Cardiac muscle cell (in vitro differentiated cells and primary cell): ENCODE measurements around the gene WRNIP1. TPM values are rescaled to one million over a fixed set of nuclear protein-coding genes. Genes with fewer than 3 reads are reported as not detected.

Experiments
- DNase-seq, 2 donors: peaks; one replicate each; pipeline versions ENCODE4 v3.0.0 to v3.0.0-alpha.2; 2010 to 2017; ENCODE audit warnings: low read depth in 1 of 2, low spot score in 1 of 2
- H3K27ac ChIP-seq: fragments of 200-600 bp; sonication (generic); 2 replicates; pipeline ENCODE4 v1.5.1; 2016
- H3K27me3 ChIP-seq: fragments of 200-600 bp; sonication (generic); 2 replicates; pipeline ENCODE4 v1.6.0; 2016; ENCODE audit warnings: control low read depth
- H3K36me3 ChIP-seq: fragments of 200-600 bp; sonication (generic); 2 replicates; pipeline ENCODE4 v1.5.1; 2016; ENCODE audit warnings: control low read depth
- H3K4me1 ChIP-seq: fragments of 200-600 bp; sonication (generic); 2 replicates; pipeline ENCODE4 v1.8.1; 2017; ENCODE audit warnings: low read depth, mild to moderate bottlenecking, mixed run types
- H3K4me3 ChIP-seq: fragments of 200-600 bp; sonication (generic); 2 replicates; pipeline ENCODE4 v1.5.1; 2016; ENCODE audit warnings: mild to moderate bottlenecking
- H3K9me3 ChIP-seq: fragments of 200-600 bp; sonication (generic); 2 replicates; pipeline ENCODE4 v1.5.1; 2017; ENCODE audit warnings: low read depth, mild to moderate bottlenecking, control low read depth
- polyA plus RNA-seq: library from polyadenylated mRNA; unstranded; fragments of >200 nt; fragmentation: Nextera tagmentation; extraction: Ambion mirVana; gene quantifications from 2 replicates; pipeline ENCODE4 v1.2.1, GENCODE V29; 2016
- total RNA-seq: library from RNA; depleted of rRNA; stranded (reverse); fragments of >200 nt; gene quantifications from 2 replicates; pipeline ENCODE4 v1.2.3, GENCODE V29; 2016
- TF ChIP-seq, protein P1 (sequence below): IDR thresholded peaks from 2 replicates; pipeline ENCODE4 v1.5.1; 2012; ENCODE audit warnings: low read depth, mild to moderate bottlenecking, low read length

The WRNIP1 gene
- total and polyA plus RNA-seq, 2 experiments from 2014 or later: 59.2 to 89.9 TPM

DNA sequence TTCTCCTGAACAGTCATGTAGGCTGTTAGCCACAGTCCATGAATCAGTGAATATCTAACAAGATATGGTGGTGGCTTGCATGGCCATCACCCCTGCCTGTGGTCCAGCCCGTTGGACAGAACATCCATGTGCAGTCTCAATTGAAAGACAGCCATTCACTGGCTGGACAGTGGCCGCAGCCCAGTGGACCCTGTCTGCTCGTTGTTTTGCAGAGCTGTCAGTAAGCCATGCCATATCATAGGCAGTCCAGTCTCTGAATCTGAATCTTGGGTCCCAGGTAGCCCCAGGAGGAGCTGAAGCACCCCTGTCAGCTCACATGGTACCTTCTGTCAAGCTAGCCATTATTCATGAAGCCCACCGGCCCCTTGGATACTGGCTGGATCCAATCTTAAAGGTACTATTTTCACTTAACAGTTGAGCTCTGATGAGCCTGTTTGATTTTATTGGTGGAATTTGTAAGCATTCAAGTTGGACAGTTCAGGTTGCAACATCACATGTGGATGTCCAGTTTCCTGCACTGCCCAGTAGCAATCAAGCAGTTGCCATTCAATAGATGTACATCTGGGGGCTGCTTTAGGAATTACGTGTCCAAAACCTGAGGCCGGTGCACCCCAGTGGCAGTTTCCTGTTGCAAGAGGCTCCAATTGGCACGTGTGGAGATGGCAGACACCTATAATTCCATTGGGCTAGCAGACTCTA is 38.7 kb downstream of the WRNIP1 start:
- H3K36me3 ChIP-seq: no peaks in the 10 kb centered on the region
- no peak overlapping the region for H3K27ac ChIP-seq
- TF ChIP-seq, protein P1, sequence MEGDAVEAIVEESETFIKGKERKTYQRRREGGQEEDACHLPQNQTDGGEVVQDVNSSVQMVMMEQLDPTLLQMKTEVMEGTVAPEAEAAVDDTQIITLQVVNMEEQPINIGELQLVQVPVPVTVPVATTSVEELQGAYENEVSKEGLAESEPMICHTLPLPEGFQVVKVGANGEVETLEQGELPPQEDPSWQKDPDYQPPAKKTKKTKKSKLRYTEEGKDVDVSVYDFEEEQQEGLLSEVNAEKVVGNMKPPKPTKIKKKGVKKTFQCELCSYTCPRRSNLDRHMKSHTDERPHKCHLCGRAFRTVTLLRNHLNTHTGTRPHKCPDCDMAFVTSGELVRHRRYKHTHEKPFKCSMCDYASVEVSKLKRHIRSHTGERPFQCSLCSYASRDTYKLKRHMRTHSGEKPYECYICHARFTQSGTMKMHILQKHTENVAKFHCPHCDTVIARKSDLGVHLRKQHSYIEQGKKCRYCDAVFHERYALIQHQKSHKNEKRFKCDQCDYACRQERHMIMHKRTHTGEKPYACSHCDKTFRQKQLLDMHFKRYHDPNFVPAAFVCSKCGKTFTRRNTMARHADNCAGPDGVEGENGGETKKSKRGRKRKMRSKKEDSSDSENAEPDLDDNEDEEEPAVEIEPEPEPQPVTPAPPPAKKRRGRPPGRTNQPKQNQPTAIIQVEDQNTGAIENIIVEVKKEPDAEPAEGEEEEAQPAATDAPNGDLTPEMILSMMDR: no peak
- no peak for DNase-seq
- no peaks in the 10 kb centered on the region for H3K9me3 ChIP-seq
- no peaks in the 10 kb centered on the region for H3K27me3 ChIP-seq
- H3K4me1 ChIP-seq: peaks cover 20% of the 10 kb centered on the region
- H3K4me3 ChIP-seq: no peak overlapping the region

DNA sequence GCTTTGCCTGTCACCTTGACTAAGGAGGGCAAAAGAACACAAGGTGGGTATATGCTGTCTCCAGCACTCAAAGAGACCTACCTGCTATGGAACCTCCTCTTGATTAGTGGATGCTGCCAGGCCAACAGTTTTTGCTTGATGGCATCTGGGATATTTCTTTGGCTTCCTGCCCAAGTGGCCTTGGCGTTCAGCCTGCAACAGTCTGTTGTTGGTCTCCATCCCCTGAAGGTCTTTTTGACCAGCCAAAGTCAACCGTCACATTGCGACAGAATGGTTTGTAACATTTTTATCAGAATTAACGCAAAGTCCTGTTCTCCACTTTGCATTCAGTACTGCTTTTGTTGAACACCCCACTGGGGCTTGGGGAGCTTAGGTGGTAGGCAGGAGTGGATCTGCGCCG is 39.3 kb downstream of the WRNIP1 start:
- no peaks in the 10 kb centered on the region for H3K36me3 ChIP-seq
- H3K4me3 ChIP-seq: no peak overlapping the region
- TF ChIP-seq, protein P1: no peak
- H3K27ac ChIP-seq: no peak overlapping the region
- no peaks in the 10 kb centered on the region for H3K9me3 ChIP-seq
- H3K4me1 ChIP-seq: peaks cover 25% of the 10 kb centered on the region
- H3K27me3 ChIP-seq: no peaks in the 10 kb centered on the region
- no peak for DNase-seq

DNA sequence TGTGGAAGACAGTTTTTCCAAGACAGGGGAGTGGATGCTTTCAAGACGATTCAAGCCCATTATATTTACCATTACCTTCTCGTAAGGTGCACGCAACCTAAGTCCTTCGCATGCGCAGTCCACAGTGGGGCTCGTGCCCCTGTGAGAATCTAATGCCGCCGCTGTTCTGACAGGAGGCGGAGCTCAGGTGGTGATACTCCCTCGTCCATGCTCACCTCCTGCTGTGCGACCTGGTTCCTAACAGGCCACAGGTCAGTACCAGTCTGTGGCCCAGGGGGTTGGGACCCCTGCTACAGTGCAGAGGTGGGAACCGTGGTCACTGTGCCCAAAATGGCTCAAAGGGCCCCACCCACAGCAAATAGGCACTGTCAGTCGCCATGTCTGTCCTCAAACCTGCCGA is 39.8 kb downstream of the WRNIP1 start:
- H3K27me3 ChIP-seq: no peaks in the 10 kb centered on the region
- no peak overlapping the region for H3K4me3 ChIP-seq
- TF ChIP-seq, protein P1: no peak
- DNase-seq: no peak
- H3K36me3 ChIP-seq: no peaks in the 10 kb centered on the region
- peaks cover 21% of the 10 kb centered on the region for H3K4me1 ChIP-seq
- no peaks in the 10 kb centered on the region for H3K9me3 ChIP-seq
- H3K27ac ChIP-seq: no peak overlapping the region

DNA sequence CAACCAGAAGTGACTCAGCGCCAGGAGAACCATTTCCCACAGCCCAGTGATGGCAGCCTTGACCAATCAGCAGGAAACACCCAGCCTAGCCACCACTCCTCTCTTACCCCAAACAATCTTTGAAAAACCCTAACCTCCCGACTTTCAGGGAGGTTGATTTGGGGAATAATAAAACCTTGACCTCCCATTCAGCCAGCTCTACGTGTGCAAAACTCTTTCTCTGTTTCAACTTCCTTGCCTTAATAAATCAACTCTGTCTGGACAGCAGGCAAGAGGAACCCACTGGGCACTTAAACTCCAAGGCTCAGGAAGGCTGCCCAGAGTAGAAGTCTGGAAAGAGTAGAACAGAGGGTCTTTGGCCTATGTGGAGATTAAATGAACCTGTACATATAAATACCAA is 41.5 kb downstream of the WRNIP1 start:
- DNase-seq: no peak
- H3K9me3 ChIP-seq: no peaks in the 10 kb centered on the region
- no peak overlapping the region for H3K27ac ChIP-seq
- H3K36me3 ChIP-seq: no peaks in the 10 kb centered on the region
- H3K4me3 ChIP-seq: no peak overlapping the region
- H3K27me3 ChIP-seq: no peaks in the 10 kb centered on the region
- peaks cover 15% of the 10 kb centered on the region for H3K4me1 ChIP-seq
- TF ChIP-seq, protein P1: no peak

DNA sequence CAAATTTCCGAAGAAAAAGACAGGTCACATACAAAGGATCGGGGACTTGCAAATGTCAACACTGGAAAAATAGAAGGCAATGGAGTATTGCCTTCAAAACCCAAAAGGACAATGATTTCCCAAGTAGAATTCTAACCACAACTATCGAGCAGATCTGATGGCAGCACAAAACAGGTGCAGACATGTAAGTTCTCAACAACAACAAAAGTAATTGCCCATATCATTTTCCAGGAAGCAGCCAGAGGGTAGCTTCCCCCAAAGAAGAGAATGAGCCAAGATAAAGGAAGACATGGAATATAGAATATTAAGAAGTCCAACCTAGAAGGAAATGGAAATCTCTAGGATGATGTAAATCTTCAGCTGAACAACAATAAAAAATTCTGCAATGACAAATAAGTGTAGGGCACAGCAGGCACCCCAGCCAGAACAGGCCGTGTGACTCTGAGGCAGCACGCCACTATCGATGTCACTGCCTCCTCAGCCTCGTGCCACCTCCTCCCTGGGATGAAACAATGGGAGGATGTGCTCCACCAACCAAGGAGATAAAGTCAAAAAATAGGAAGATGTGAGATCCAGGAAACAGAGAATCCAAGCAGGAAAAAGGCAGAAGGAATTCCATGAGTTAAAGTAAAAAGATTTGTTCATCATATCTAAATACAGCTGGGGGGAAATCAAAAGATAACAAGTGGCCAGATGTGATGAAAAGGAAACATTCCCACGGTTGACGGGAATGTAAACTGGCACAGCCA is 42.3 kb downstream of the WRNIP1 start:
- TF ChIP-seq, protein P1: no peak
- H3K4me3 ChIP-seq: no peak overlapping the region
- no peaks in the 10 kb centered on the region for H3K27me3 ChIP-seq
- peak in 1 of 2 donors; percentile 47 for DNase-seq
- H3K9me3 ChIP-seq: no peaks in the 10 kb centered on the region
- H3K27ac ChIP-seq: no peak overlapping the region
- no peaks in the 10 kb centered on the region for H3K36me3 ChIP-seq
- H3K4me1 ChIP-seq: peaks cover 15% of the 10 kb centered on the region
